Stimulated activated CD4-positive, alpha-beta T cell treated with anti-CD3 and anti-CD28 coated beads, TNF-alpha, amount 100 ng/mL, for 1 hour (primary cell): ENCODE results near the gene PRAMEF12.
"Not testable (repeated sequence)": the region's sequence is repeated elsewhere in the genome, so short reads cannot be mapped to it uniquely, and the experiment has no call there.

Source experiments
- DNase-seq, 3 donors: peaks; one replicate each; pipeline ENCODE4 v3.0.0-alpha.2; 2020; ENCODE audit warnings: low read depth in 3 of 3, low spot score in 1 of 3

PRAMEF12 gene

GRCh38 chr1:12773438-12773837 lies at the start of gene PRAMEF12:
PRAMEF12 (plus strand) TSS chr1:12773738; CDS start chr1:12774868, 1,130 bp downstream.
- DNase-seq, result no peak

- DNase-seq, result no peak
Measured at GRCh38 chr1:12728391-12728790, 45.1 kb upstream of the PRAMEF12 start.

- no peak for DNase-seq
Measured at GRCh38 chr1:12730156-12730555, 43.4 kb upstream of the PRAMEF12 start.

- not testable (repeated sequence) for DNase-seq
Measured at GRCh38 chr1:12731084-12731483, 42.5 kb upstream of the PRAMEF12 start.

- no peak for DNase-seq
Measured at GRCh38 chr1:12734651-12735050, 38.9 kb upstream of the PRAMEF12 start.

GRCh38 chr1:12738934-12739333 lies 34.6 kb upstream of the PRAMEF12 start:
- no peak for DNase-seq

- no peak for DNase-seq
Measured at GRCh38 chr1:12739613-12740012, 33.9 kb upstream of the PRAMEF12 start.

- no peak for DNase-seq
Measured at GRCh38 chr1:12741946-12742345, 31.6 kb upstream of the PRAMEF12 start.

GRCh38 chr1:12745126-12745991 lies 28.2 kb upstream of the PRAMEF12 start:
- no peak for DNase-seq

GRCh38 chr1:12745992-12746323 lies 27.6 kb upstream of the PRAMEF12 start, which contains the start of gene CFAP107:
CFAP107 (plus strand) TSS chr1:12746200; CDS start chr1:12746431, 231 bp downstream.
- DNase-seq, result no peak

- DNase-seq, result no peak
Measured at GRCh38 chr1:12748778-12749355, 24.7 kb upstream of the PRAMEF12 start.

GRCh38 chr1:12754738-12755137 lies 18.8 kb upstream of the PRAMEF12 start:
- no peak for DNase-seq

- DNase-seq, result no peak
Measured at GRCh38 chr1:12756273-12756672, 17.3 kb upstream of the PRAMEF12 start.

- DNase-seq, result no peak
Measured at GRCh38 chr1:12756768-12757413, 16.6 kb upstream of the PRAMEF12 start.

- DNase-seq, result no peak
Measured at GRCh38 chr1:12757836-12758235, 15.7 kb upstream of the PRAMEF12 start.

- DNase-seq, result no peak
Measured at GRCh38 chr1:12760256-12760795, 13.2 kb upstream of the PRAMEF12 start.

GRCh38 chr1:12761781-12762180 lies 11.8 kb upstream of the PRAMEF12 start:
- no peak for DNase-seq

- DNase-seq, result no peak
Measured at GRCh38 chr1:12762766-12763165, 10.8 kb upstream of the PRAMEF12 start.

- DNase-seq, result no peak
Measured at GRCh38 chr1:12763479-12763878, 10.1 kb upstream of the PRAMEF12 start.

GRCh38 chr1:12764016-12764415 lies 9.5 kb upstream of the PRAMEF12 start:
- DNase-seq, result no peak

GRCh38 chr1:12769031-12769430 lies 4.5 kb upstream of the PRAMEF12 start:
- DNase-seq, result no peak

GRCh38 chr1:12769976-12770505 lies 3.5 kb upstream of the PRAMEF12 start:
- DNase-seq, result no peak
